ENCODE data around the gene MCF2L2.

Gene MCF2L2

GRCh38 chr3:183253528-183254486 is 174.6 kb downstream of the MCF2L2 start:
- no peaks in the 10 kb centered on the region for H3K4me1 ChIP-seq (ENCODE audit: low read depth, poor library complexity, severe bottlenecking)
- no peaks in the 10 kb centered on the region for H3K27me3 ChIP-seq (ENCODE audit: insufficient read depth, low read depth)
- H3K4me3 ChIP-seq (IDR thresholded peaks at IDR 0.05; ENCODE audit: insufficient read depth, low read depth, low read length) = no peak overlapping the region
- H4K20me1 ChIP-seq (ENCODE audit: insufficient read depth) = no peaks in the 10 kb centered on the region
- no peak overlapping the region for H3K9ac ChIP-seq
- H3K36me3 ChIP-seq (ENCODE audit: insufficient read depth) = no peaks in the 10 kb centered on the region
- H3K4me2 ChIP-seq = no peak overlapping the region
- TF ChIP-seq, protein P1, sequence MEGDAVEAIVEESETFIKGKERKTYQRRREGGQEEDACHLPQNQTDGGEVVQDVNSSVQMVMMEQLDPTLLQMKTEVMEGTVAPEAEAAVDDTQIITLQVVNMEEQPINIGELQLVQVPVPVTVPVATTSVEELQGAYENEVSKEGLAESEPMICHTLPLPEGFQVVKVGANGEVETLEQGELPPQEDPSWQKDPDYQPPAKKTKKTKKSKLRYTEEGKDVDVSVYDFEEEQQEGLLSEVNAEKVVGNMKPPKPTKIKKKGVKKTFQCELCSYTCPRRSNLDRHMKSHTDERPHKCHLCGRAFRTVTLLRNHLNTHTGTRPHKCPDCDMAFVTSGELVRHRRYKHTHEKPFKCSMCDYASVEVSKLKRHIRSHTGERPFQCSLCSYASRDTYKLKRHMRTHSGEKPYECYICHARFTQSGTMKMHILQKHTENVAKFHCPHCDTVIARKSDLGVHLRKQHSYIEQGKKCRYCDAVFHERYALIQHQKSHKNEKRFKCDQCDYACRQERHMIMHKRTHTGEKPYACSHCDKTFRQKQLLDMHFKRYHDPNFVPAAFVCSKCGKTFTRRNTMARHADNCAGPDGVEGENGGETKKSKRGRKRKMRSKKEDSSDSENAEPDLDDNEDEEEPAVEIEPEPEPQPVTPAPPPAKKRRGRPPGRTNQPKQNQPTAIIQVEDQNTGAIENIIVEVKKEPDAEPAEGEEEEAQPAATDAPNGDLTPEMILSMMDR (conservative IDR thresholded peaks at IDR 0.05; ENCODE audit: low read depth, low read length) = no peak
- H2AFZ ChIP-seq (ENCODE audit: low read depth) = no peak overlapping the region
- H3K27ac ChIP-seq = no peak overlapping the region
- H3K79me2 ChIP-seq (ENCODE audit: insufficient read depth, low read depth) = no peaks in the 10 kb centered on the region

GRCh38 chr3:183252973-183253527 is 175.4 kb downstream of the MCF2L2 start, which contains the start of gene B3GNT5:
B3GNT5 (plus strand) TSS chr3:183253253; CDS start chr3:183269799, 16,546 bp downstream.
- H3K79me2 ChIP-seq (ENCODE audit: insufficient read depth, low read depth) = no peaks in the 10 kb centered on the region
- no peak within 1 kb of the TSS for H3K27ac ChIP-seq
- no peak within 1 kb of the TSS for H3K9ac ChIP-seq
- TF ChIP-seq, protein P1 (conservative IDR thresholded peaks at IDR 0.05; ENCODE audit: low read depth, low read length) = no peak
- no peak within 1 kb of the TSS for H3K4me2 ChIP-seq
- H3K27me3 ChIP-seq (ENCODE audit: insufficient read depth, low read depth) = no peaks in the 10 kb centered on the region
- no peaks in the 10 kb centered on the region for H4K20me1 ChIP-seq (ENCODE audit: insufficient read depth)
- H3K36me3 ChIP-seq (ENCODE audit: insufficient read depth) = no peaks in the 10 kb centered on the region
- H3K4me1 ChIP-seq (ENCODE audit: low read depth, poor library complexity, severe bottlenecking) = no peaks in the 10 kb centered on the region
- no peak within 1 kb of the TSS for H3K4me3 ChIP-seq (IDR thresholded peaks at IDR 0.05; ENCODE audit: insufficient read depth, low read depth, low read length)
- no peak within 1 kb of the TSS for H2AFZ ChIP-seq (ENCODE audit: low read depth)

GRCh38 chr3:183252118-183252782 is 176.2 kb downstream of the MCF2L2 start:
- Histone ChIP-seq H3K4me3 (IDR thresholded peaks at IDR 0.05; ENCODE audit: insufficient read depth, low read depth, low read length) (no peak overlapping the region), H3K27ac (no peak overlapping the region)

More at GRCh38 chr3:183252118-183252782, 176.2 kb downstream of the MCF2L2 start:
- no peaks in the 10 kb centered on the region for H3K27me3 ChIP-seq (ENCODE audit: insufficient read depth, low read depth)
- no peaks in the 10 kb centered on the region for H3K36me3 ChIP-seq (ENCODE audit: insufficient read depth)
- H4K20me1 ChIP-seq (ENCODE audit: insufficient read depth) = no peaks in the 10 kb centered on the region
- TF ChIP-seq, protein P1 (conservative IDR thresholded peaks at IDR 0.05; ENCODE audit: low read depth, low read length) = no peak
- no peaks in the 10 kb centered on the region for H3K4me1 ChIP-seq (ENCODE audit: low read depth, poor library complexity, severe bottlenecking)
- H3K79me2 ChIP-seq (ENCODE audit: insufficient read depth, low read depth) = no peaks in the 10 kb centered on the region
- no peak overlapping the region for H2AFZ ChIP-seq (ENCODE audit: low read depth)
- no peak overlapping the region for H3K9ac ChIP-seq
- H3K4me2 ChIP-seq = no peak overlapping the region
